WI38 (cell line): ENCODE results near the gene TTC9.

ENCODE experiments used
- H3K4me3 ChIP-seq: 2 replicates; pipeline ENCODE4 v1.5.1; 2011; ENCODE audit warnings: low read depth, mild to moderate bottlenecking, control low read depth, low read length
- TF ChIP-seq, protein P1 (sequence below): IDR thresholded peaks from 2 replicates; pipeline ENCODE4 v1.5.1; 2012; ENCODE audit warnings: low read depth, mild to moderate bottlenecking, control low read depth, low read length

TTC9 gene

DNA sequence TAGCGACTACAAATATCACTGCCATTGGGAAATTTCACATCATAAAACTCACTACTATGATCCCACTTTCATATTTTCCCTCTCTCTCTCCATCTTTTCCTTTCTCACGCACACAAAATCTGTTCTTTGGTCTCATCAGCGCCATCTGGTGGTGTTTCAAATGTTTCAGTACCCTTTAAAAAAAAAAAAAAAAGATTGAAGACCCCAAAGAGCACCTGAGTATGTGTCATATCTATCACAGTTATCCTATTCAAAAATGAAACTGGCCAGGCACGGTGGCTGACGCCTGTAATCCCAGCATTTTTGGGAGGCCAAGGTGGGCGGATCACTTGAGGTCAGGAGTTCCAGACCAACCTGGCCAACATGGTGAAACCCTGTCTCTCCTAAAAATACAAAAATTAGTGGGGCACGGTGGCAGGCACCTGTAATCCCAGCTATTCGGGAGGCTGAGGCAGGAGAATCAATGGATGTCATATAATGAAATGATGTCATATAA is 72.4 kb downstream of the TTC9 start:
- no peak overlapping the region for H3K4me3 ChIP-seq
- TF ChIP-seq, protein P1, sequence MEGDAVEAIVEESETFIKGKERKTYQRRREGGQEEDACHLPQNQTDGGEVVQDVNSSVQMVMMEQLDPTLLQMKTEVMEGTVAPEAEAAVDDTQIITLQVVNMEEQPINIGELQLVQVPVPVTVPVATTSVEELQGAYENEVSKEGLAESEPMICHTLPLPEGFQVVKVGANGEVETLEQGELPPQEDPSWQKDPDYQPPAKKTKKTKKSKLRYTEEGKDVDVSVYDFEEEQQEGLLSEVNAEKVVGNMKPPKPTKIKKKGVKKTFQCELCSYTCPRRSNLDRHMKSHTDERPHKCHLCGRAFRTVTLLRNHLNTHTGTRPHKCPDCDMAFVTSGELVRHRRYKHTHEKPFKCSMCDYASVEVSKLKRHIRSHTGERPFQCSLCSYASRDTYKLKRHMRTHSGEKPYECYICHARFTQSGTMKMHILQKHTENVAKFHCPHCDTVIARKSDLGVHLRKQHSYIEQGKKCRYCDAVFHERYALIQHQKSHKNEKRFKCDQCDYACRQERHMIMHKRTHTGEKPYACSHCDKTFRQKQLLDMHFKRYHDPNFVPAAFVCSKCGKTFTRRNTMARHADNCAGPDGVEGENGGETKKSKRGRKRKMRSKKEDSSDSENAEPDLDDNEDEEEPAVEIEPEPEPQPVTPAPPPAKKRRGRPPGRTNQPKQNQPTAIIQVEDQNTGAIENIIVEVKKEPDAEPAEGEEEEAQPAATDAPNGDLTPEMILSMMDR: no peak; the same call in 1 of the 2 replicates

DNA sequence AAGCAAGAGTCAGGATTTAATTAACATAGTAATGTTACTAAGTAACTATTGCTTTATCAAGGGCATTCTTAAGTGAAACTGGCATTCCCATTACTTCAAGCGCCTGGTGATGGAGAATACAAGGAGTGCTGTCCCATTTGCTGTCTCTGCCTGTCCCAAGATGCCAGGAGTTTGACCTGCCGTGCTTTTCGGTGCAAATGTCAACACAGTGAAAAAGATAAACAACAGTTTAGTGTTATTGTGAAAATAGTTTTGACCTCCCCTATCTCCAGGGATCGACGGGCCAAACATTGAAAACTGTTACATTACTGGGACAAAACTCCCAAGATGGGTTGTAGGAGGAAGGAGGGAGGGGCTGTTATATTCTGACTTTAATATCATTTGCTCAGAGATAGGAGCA is 74.8 kb downstream of the TTC9 start:
- TF ChIP-seq, protein P1: no peak
- no peak overlapping the region for H3K4me3 ChIP-seq

DNA sequence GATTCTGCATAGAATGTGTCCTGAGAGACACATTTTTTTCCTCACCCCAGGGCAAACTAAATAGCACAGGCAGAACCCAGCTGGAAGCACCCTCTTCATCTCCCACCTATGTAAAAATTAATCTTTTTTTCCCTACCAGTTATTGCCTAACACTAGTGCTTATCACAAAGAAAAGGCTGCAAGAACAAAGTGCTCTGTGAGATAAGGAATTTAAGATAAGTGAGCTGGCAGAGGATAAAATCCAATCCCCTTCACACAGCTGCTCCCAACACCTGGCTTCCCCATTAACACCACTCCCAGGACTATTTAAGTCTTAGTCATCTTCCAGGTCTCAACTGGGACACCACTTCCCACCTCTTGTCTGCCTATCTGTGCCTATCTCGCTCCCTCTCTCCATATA is 75.2 kb downstream of the TTC9 start:
- TF ChIP-seq, protein P1: no peak
- H3K4me3 ChIP-seq: no peak overlapping the region

DNA sequence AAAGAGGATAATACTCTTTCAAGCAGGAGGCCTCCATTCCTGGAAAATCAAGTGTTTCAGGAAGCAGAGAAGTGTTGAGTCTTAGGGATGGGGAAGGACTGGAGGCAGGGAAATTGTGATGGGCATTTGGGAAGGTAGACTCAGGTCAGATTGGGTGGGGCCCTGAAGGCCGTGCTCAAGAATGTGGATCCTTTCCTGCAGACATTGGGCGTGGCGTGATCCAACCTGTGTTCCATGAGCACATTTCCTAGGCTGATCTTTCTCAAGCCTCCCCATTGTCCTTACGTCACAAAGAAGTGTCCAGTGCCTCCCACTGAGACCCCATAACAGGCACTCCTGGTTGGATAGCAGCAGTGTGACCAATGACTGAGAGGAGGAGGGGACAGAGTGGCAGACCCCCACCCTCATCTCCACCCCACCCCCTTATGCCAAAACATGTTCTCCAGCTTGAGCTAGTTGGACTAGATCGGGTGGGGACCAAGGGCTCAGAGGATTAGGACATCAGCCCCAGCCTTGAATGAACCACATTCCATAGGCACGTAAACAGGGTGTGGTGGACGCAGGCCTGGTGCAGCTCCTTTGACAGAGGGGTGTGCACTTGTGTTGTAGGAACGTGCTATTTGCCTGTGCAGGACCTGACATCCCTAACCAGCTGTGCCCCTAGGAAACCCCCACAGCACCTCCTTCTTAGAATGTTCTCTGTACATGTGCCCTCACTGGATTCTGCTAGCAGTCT is 76.8 kb downstream of the TTC9 start:
- TF ChIP-seq, protein P1: no peak
- H3K4me3 ChIP-seq: no peak overlapping the region

DNA sequence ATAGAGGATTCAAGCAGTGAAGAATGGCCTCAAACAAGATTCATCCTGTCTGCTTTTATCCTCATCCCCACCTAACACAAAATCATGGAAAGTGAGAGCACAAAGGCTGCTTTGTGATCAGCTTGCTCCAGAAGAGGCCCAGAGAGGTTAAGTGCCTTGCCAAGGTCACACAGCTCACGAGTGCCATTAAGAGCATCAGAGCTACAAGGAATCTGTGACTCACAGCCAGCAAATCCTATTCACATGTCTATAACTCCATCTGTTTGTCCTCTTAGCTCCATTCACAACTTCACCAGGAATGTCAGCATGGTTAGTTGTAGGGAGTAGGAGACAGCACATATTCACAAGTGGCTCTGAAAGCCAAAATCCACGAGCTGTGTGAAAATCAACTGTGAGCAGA is 79.8 kb downstream of the TTC9 start:
- no peak overlapping the region for H3K4me3 ChIP-seq

DNA sequence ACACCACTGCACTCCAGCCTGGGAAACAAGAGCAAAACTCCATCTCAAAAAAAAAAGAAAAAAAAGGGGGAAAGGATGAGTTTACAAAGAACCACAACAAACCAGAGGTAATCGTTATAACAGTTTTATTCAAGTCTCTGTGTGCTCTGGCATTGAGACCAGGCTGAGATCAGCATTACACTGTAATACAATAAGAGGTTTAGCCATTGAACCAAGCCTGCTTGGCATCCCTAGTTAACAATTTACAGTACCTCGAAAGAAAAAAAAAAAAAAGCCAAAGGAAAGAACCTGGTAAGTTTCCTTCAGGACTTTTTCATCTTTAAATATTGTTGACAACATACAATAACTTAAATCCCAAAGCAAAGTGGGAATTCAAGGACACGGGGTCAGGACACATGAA is 80.7 kb downstream of the TTC9 start:
- no peak overlapping the region for H3K4me3 ChIP-seq
- TF ChIP-seq, protein P1: no peak

More for the DNA sequence above, 79.8 kb downstream of the TTC9 start:
- TF ChIP-seq, protein P1: no peak

DNA sequence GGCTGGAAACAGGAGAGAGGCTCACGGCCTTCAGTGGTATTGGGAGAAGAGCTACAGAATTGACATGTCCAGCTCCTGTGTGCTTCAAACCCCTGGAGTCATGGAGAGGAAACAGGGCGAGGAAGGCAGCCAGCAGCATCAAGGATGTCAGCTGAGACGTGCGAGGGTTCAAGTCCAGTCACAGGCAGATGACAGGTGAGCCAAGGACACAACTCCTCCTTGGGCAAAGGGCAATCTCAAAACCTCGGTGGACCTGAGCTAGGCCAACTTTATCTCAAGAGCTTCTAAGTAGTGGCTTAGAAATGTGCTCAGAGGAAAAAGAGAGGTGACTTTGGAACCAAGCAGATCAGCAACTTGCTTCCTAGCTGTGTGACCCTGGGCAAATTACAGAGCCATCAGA is 81.6 kb downstream of the TTC9 start:
- TF ChIP-seq, protein P1: no peak
- H3K4me3 ChIP-seq: no peak overlapping the region
